Umbilical cord (tissue), 2 donors: ENCODE results near the gene THEM5. TPM values are rescaled to one million over a fixed set of nuclear protein-coding genes. Genes with fewer than 3 reads are reported as not detected.
"Not testable (repeated sequence)": the region's sequence is repeated elsewhere in the genome, so short reads cannot be mapped to it uniquely, and the experiment has no call there.

ENCODE experiments used
- DNase-seq: peaks from one replicate; pipeline ENCODE4 v3.0.0-alpha.2; 2015; ENCODE audit warnings: low spot score
- total RNA-seq: library from RNA; depleted of rRNA; stranded (reverse); fragments of >200 nt; gene quantifications from one replicate; pipeline ENCODE4 v1.2.3, GENCODE V29; 2014; ENCODE audit warnings: low replicate concordance; ENCODE audit not compliant: insufficient read depth

The THEM5 gene
- not detected for total RNA-seq

- peak; percentile 45 for DNase-seq
These were observed at the start of gene THEM5 for GRCh38 chr1:151853411-151853943. Gene THEM5 (minus strand): TSS chr1:151853712. CDS start chr1:151853565, 147 bp downstream.

GRCh38 chr1:151902858-151903257 lies 49.3 kb upstream of the THEM5 start:
- no peak for DNase-seq

GRCh38 chr1:151900804-151901203 lies 47.3 kb upstream of the THEM5 start:
- not testable (repeated sequence) for DNase-seq

- DNase-seq = no peak
These were observed 45.0 kb upstream of the THEM5 start for GRCh38 chr1:151898519-151898991.

GRCh38 chr1:151897991-151898431 lies 44.5 kb upstream of the THEM5 start:
- DNase-seq = no peak

- no peak for DNase-seq
These were observed 39.8 kb upstream of the THEM5 start for GRCh38 chr1:151893176-151893924.

- DNase-seq = no peak
These were observed 38.7 kb upstream of the THEM5 start for GRCh38 chr1:151892190-151892589.

- DNase-seq = no peak
These were observed 38.0 kb upstream of the THEM5 start for GRCh38 chr1:151891512-151891911.

GRCh38 chr1:151888972-151889570 lies 35.6 kb upstream of the THEM5 start:
- DNase-seq = no peak

- DNase-seq = no peak
These were observed 33.5 kb upstream of the THEM5 start for GRCh38 chr1:151887028-151887427.

GRCh38 chr1:151885479-151885878 lies 32.0 kb upstream of the THEM5 start:
- no peak for DNase-seq

- not testable (repeated sequence) for DNase-seq
These were observed 31.4 kb upstream of the THEM5 start for GRCh38 chr1:151884879-151885278.

GRCh38 chr1:151884445-151884844 lies 30.9 kb upstream of the THEM5 start:
- DNase-seq = not testable (repeated sequence)

GRCh38 chr1:151883898-151884297 lies 30.4 kb upstream of the THEM5 start:
- DNase-seq = not testable (repeated sequence)

- not testable (repeated sequence) for DNase-seq
These were observed 29.4 kb upstream of the THEM5 start for GRCh38 chr1:151882918-151883317.

- no peak for DNase-seq
These were observed 29.0 kb upstream of the THEM5 start for GRCh38 chr1:151882466-151882865.

- DNase-seq = no peak
These were observed 28.0 kb upstream of the THEM5 start for GRCh38 chr1:151881479-151881878.

GRCh38 chr1:151875419-151876097 lies 22.0 kb upstream of the THEM5 start:
- no peak for DNase-seq

GRCh38 chr1:151872776-151873175 lies 19.3 kb upstream of the THEM5 start:
- not testable (repeated sequence) for DNase-seq

- no peak for DNase-seq
These were observed 17.9 kb upstream of the THEM5 start for GRCh38 chr1:151871284-151872030.

- no peak for DNase-seq
These were observed 15.0 kb upstream of the THEM5 start for GRCh38 chr1:151868486-151868885.
